ENCODE data around the gene MARK2.

- TF ChIP-seq CTCF (IDR thresholded peaks at IDR 0.05) (no peak), POLR2AphosphoS5 (IDR thresholded peaks at IDR 0.05) (no peak)
Observed at GRCh38 chr11:63862923-63863322, 24.0 kb downstream of the MARK2 start.
